Breast epithelium (tissue), 4 donors: ENCODE results near the gene TOGARAM2. TPM values are rescaled to one million over a fixed set of nuclear protein-coding genes. Genes with fewer than 3 reads are reported as not detected.

Experiments
- DNase-seq, 2 donors: peaks; one replicate each; pipeline ENCODE4 v3.0.0-alpha.2; 2019; ENCODE audit warnings: low spot score in 2 of 2
- H3K27ac ChIP-seq, 2 donors: fragments of 200-600 bp; sonication (generic) in 1 of 2; one replicate each; pipeline ENCODE4 v1.5.1; 2016 to 2019; ENCODE audit warnings: mild to moderate bottlenecking in 1 of 2
- H3K27me3 ChIP-seq, 2 donors: fragments of 200-600 bp; sonication (generic) in 1 of 2; one replicate each; pipeline versions ENCODE4 v1.5.1 to v1.6.0; 2017 to 2019; ENCODE audit warnings: control low read depth in 1 of 2, mild to moderate bottlenecking in 1 of 2
- H3K36me3 ChIP-seq: fragments of 200-600 bp; one replicate; pipeline ENCODE4 v1.5.1; 2019
- H3K4me1 ChIP-seq, 2 donors: fragments of 200-600 bp; sonication (generic); one replicate each; pipeline ENCODE4 v1.5.1; 2016 to 2019; ENCODE audit warnings: control low read depth in 1 of 2
- H3K4me3 ChIP-seq, 3 donors: fragments of 200-600 bp; sonication (generic); 1 replicate in 2 of 3; 2 replicates in 1 of 3; pipeline ENCODE4 v1.5.1; 2016 to 2019; ENCODE audit warnings: mild to moderate bottlenecking in 3 of 3, moderate library complexity in 2 of 3
- H3K9me3 ChIP-seq, 2 donors: fragments of 200-600 bp; sonication (generic) in 1 of 2; one replicate each; pipeline ENCODE4 v1.5.1; 2016 to 2019; ENCODE audit warnings: control low read depth in 1 of 2
- CTCF ChIP-seq, 3 donors: fragments of 450-650 bp; IDR thresholded peaks; one replicate each; pipeline ENCODE4 v1.5.1; 2016 to 2017; ENCODE audit warnings: antibody characterized with exemption in 3 of 3, mild to moderate bottlenecking in 3 of 3, moderate library complexity in 3 of 3
- POLR2A ChIP-seq: fragments of 450-650 bp; IDR thresholded peaks from one replicate; pipeline ENCODE4 v1.6.1; 2016; ENCODE audit warnings: antibody characterized with exemption, mild to moderate bottlenecking, moderate library complexity
- POLR2AphosphoS5 ChIP-seq, 3 donors: sonication (generic); formaldehyde crosslinking; IDR thresholded peaks; one replicate each; pipeline ENCODE4 v1.6.1; 2017; ENCODE audit warnings: antibody characterized with exemption in 3 of 3
- intact Hi-C: fragments of 100-400 bp; cut with DNase I; formaldehyde crosslinking; loops from one replicate; pipeline ENCODE4 v1.15.1; 2023; ENCODE audit warnings: low total_unique reads
- total RNA-seq, 3 donors: library from RNA; depleted of rRNA; stranded (reverse); fragments of >200 nt; gene quantifications; one replicate each; pipeline ENCODE4 v1.1.0, GENCODE V29; 2016

The TOGARAM2 gene
- 1 to 10 TPM in 1 of 3 donors, under 1 TPM in 2; 0.15 to 2.7 (median 0.33) TPM for total RNA-seq

DNA sequence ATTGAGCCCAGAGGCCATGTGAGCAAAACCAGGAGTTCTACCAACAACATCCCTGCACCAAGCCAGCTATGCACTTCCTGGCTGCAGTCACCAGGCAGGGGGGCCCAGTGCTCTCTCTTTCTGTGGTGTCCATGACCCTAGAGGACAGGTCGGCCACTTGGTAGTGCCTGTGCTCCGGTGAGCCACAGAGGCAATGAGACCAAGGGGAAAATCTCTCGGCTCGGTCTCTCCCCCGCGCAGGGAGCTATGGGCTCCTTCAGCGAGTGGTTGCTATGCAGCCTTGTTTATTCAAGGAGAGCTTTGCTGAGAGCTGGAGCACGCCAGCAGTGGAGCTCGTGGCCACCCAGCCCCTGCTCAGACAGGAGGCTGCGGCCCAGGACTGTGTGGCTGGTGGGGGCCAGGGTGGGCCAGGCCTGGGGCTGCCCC is at the start of gene TOGARAM2:
Gene TOGARAM2 (plus strand): TSS at position 283 of the 426 bp plus-strand sequence. CDS start 13,537 bp downstream, outside the sequence.
- peak in 1 of 2 donors; percentile 41 for DNase-seq
- Histone ChIP-seq H3K4me3 (no peak within 1 kb of the TSS), H3K4me1 (peaks cover 0 to 9% of the 10 kb centered on the region in 2 donors), H3K9me3 (no peaks in the 10 kb centered on the region), H3K27me3 (no peaks in the 10 kb centered on the region), H3K36me3 (no peaks in the 10 kb centered on the region), H3K27ac (peak within 1 kb of the TSS; percentile 23 to 26)
- intact Hi-C loops = no loop called here
- TF ChIP-seq CTCF (IDR thresholded peaks at IDR 0.05) = no peak
- TF ChIP-seq POLR2A = no peak
- TF ChIP-seq POLR2AphosphoS5 (IDR thresholded peaks at IDR 0.05) = no peak

DNA sequence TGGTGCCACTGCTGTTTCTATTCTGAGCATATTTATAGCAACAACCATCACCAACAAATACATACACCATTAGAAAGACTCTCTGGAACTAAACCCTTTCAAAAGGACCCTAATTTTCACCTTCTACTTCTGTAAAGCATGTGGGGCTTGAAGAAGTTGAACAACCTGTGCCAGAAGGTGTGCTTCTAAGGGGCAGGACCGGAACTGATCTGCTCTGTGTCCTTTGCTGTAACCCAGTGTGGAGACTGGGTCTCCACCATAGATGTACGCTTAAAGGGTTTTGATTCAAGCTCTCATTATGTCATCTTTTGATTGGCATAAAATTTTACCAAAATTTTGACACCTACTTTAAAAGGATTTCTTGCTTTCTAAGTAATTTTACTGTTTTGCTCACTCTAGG is 46.3 kb upstream of the TOGARAM2 start:
- Histone ChIP-seq H3K4me3 (no peak overlapping the region), H3K27me3 (no peaks in the 10 kb centered on the region), H3K36me3 (peaks cover 1% of the 10 kb centered on the region), H3K4me1 (no peaks in the 10 kb centered on the region), H3K27ac (no peak overlapping the region), H3K9me3 (no peaks in the 10 kb centered on the region)
- no peak for DNase-seq
- intact Hi-C loops = loop anchor here (5.0 kb wide), 1 partner anchor 263 kb away; no protein-coding TSS in a partner anchor
- TF ChIP-seq POLR2A (no peak), CTCF (IDR thresholded peaks at IDR 0.05) (no peak), POLR2AphosphoS5 (IDR thresholded peaks at IDR 0.05) (no peak)

GRCh38 chr2:28941008-28941407 is 40.1 kb upstream of the TOGARAM2 start:
- Histone ChIP-seq H3K4me1 (no peaks in the 10 kb centered on the region), H3K9me3 (no peaks in the 10 kb centered on the region), H3K27me3 (no peaks in the 10 kb centered on the region), H3K27ac (no peak overlapping the region), H3K36me3 (peaks cover 10% of the 10 kb centered on the region), H3K4me3 (no peak overlapping the region)
- TF ChIP-seq POLR2A (no peak), POLR2AphosphoS5 (IDR thresholded peaks at IDR 0.05) (no peak), CTCF (IDR thresholded peaks at IDR 0.05) (no peak)
- no peak for DNase-seq
- intact Hi-C loops = no loop called here

- H3K4me1 ChIP-seq = no peaks in the 10 kb centered on the region
- no peak overlapping the region for H3K4me3 ChIP-seq
- no peak overlapping the region for H3K27ac ChIP-seq
- intact Hi-C loops = no loop called here
- no peaks in the 10 kb centered on the region for H3K27me3 ChIP-seq
- TF ChIP-seq POLR2A (no peak), POLR2AphosphoS5 (IDR thresholded peaks at IDR 0.05) (no peak), CTCF (IDR thresholded peaks at IDR 0.05) (no peak)
- H3K36me3 ChIP-seq = peaks cover 20% of the 10 kb centered on the region
- no peak for DNase-seq
- H3K9me3 ChIP-seq = peaks cover 5 to 8% of the 10 kb centered on the region in 2 donors
Measured at GRCh38 chr2:28944535-28945248, 36.4 kb upstream of the TOGARAM2 start.

DNA sequence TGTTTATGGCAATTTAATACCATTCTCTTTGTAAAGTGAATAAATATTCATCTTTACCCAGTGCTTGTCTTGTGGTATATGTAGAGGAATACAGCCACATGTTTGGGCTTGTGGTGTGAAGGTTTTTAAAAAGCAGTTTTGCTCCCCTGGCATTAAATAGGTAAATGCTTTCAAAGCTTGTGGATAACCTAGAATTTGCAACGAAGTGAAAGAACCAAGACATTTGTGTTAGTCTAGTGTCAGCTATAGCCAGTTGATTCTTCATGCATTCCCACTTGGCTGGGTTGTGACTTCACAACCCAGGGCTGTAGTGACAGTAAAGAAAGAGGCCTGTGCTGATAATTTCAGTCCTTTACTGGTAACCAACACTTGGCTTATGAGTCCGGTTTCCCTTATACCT is 32.9 kb upstream of the TOGARAM2 start:
- TF ChIP-seq POLR2AphosphoS5 (IDR thresholded peaks at IDR 0.05) (no peak), POLR2A (no peak), CTCF (IDR thresholded peaks at IDR 0.05) (no peak)
- DNase-seq = no peak
- intact Hi-C loops = no loop called here
- no peaks in the 10 kb centered on the region for H3K27me3 ChIP-seq
- no peak overlapping the region for H3K27ac ChIP-seq
- no peak overlapping the region for H3K4me3 ChIP-seq
- H3K9me3 ChIP-seq = peaks cover 6 to 8% of the 10 kb centered on the region in 2 donors
- H3K36me3 ChIP-seq = peaks cover 14% of the 10 kb centered on the region
- H3K4me1 ChIP-seq = no peaks in the 10 kb centered on the region
